Activated T-cell treated with anti-CD3 and anti-CD28 coated beads for 1 hour (primary cell): ENCODE results near the gene DOHH.

Experiments used
- DNase-seq: peaks from one replicate; pipeline ENCODE4 v3.0.0-alpha.2; 2020; ENCODE audit warnings: low read depth

Gene DOHH

DNA sequence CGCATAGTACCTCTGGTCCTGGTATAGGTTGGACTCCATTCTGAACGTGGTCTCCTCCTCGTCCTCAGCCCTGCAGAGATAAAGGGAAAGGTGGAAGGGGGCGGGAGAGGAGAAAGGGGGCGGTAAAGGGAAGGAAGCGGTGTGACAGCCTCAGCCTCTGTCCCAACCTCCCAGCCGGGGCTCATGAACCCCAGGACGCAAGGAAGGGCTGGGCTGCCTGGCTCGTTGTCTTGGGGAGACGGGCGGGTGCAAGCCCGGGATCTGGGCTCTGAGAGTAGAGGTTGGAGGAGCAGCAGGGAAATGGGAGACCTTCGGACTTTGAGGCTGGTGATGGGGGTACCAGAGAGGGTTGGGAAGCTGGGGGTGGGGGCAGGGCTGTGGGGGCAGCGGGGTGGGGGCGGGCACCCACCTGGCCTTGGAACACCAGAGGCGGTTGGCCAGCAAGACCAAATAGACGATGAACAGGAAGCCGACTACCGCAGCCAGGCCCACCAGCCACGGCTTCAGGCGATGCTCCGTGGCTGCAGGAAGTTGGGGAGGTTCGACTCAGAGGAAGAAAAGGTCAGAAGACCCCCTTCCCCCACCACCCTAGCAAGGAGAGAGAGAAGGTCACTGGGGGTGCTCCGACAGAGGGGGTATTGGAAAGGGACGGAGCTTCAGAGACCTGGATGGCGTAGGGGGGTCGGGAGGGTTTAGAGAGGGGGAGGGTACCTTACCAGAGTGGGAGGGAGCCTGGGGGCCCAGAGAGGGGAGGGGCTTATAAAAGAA lies 21.9 kb downstream of the DOHH start:
- DNase-seq, result no peak

DNA sequence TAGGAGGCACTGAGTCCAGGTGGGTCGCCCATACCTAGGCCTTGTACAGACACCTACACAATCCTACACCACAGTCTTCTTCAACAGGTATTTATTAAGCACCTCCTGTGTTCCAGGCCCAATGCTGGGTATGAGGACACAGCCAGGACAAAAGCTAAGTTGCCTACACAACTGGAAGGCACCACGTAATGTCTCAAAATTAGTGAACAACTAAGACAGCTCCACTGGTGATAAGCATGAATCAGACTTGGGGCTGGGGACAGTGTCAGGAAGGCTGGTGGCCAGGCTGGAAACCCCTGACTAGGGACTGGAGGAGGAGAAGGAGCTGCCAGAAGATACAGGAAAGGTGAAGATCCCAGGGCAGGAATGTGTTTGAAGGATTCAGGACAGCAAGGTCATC lies 22.5 kb downstream of the DOHH start:
- no peak for DNase-seq

DNA sequence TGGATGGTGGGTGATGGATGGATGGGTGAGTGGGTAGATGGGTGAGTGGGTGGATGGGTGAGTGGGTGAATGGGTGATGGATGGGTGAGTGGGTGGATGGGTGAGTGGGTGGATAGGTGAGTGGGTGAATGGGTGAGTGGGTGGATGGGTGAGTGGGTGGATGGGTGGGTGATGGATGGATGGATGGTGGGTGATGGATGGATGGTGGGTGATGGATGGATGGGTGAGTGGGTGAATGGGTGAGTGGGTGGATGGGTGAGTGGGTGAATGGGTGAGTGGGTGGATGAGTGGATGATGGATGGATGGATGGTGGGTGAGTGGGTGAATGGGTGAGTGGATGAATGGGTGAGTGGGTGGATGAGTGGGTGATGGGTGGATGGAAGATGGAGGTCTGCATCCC lies 23.0 kb downstream of the DOHH start:
- DNase-seq, result no peak

DNA sequence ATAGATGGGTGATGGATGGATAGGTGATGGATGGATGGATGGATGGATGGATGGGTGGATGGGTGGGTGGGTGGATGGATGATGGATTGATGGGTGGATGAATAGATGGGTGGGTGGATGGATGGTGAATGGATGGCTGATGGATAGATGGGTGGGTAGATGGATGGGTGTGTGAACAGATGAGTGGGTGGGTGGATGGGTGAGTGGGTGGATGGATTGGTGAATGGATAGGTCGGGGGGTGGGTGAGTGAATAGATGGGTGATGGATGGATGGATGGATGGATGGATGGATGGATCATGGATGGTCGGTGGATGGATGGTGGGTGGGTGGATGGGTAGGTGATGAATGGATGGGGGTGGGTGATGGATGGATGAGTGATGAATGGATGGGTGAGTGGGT lies 23.6 kb downstream of the DOHH start:
- no peak for DNase-seq

DNA sequence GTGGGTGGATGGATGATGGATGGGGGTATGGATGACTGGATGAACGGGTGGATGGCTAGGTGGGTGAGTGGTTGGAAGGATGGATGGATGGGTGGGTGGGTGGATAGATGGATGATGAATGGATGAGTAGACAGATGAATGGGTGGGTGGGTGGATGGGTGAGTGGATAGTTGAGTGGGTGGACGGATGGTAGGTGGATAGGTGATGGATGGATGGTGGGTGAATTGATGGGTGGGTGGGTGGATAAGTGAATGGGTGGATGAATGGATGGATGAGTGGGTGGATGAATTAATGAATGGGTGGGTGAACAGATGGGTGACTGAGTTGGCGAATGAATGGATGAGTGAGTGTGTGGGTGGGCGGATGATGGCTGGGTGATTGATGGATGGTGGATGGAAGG lies 25.0 kb downstream of the DOHH start:
- no peak for DNase-seq

DNA sequence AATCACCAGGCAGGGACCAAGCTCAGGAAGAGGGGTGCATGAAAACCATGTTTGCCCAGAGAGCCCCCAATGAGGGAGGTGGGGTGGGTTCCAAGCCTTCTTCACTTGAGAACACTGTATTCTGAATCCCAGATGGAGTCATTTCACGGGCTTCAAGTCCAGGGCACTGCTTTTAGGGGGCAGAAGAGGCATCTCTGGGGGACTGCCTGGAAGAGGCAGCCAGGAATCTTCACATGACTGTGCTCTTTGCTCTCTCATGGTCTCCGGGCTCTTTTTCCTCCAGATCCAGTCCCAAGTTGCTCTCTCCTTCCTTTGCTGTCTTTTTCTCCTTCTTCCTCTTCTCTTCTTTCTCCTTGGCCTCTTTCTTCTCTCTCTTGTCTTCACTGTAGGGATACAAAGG lies 25.9 kb downstream of the DOHH start:
- DNase-seq, result no peak

DNA sequence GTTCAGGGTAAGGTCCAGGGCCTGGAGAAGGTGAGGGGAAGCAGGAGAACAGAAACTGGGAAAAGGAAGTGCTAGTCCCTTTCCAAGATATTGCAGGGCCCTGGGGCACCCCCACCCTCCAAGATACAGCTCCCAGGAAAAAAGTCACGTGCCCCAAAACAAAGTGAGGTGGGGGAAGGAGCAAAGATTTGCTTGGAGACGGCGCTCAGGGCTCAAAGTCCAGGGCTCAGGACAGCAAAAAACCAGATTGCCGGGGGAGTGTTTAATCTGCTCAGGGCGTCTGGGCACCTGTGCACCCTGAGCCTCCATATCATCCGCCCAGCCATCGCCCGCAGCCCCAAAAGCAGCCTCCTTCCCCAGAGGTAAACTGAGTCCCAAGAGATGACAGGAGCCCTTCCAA lies 26.5 kb downstream of the DOHH start:
- no peak for DNase-seq

DNA sequence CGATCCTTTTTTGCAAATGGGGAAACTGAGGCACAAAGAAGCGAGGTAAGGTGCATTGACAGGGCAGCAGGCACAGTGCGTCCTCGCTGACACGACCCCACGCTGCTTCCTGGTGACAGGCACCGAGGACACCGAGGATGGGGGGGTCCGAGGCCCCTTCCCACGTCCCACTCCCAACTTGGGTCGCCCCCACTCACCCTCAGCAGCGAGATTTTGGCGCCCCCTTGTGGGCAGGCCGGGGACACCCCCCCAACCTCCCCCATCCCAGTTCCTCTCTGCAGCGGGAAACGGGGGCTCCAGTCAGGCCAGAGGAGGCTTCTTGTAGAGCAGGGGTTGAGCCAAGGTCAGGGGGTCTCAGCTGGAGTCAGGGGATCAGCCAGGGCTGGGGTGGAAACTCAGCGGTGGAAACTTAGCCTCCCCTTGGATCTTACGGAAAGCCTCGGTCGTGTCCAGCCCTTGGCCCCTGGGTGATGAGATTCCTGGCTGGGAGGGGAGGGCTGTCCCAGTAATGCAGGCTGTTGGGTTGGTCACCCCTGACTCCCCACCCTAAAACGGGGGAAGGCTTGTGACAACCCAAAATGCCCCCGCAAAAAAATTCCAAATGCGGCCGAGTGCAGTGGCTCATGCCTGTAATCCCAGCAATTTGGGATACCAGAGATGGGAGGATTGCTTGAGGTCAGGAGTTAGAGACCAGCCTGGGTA lies 28.4 kb downstream of the DOHH start:
- DNase-seq, result peak; percentile 37

DNA sequence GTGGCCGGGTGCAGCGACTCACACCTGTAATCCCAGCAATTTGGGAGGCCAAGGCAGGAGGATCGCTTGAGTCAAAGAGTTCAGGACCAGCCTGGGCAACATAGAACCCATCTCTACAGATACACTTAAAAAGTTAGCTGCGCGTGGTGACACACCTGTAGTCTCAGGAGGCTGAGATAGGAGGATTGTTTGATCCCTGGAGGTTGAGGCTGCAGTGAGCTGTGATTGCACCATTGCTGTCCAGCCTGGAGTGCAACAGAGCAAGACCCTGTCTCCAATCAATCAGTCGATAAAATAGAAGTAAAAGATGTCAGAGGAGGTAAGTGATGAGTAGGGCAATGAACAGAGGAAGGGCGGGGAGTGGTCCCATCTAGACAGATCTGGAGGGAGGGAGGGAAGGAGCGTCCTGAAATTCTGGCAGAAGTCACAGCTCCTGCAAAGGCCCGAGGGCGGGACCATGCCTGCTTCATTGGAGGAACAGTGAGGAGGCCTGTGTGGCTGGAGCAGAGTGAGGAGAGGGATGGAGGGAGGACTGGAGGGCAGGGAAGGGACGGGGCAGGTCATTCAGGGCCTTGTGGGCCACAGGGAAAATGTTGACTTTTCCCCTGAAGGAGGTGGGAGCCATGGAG lies 29.9 kb downstream of the DOHH start:
- DNase-seq, result no peak

DNA sequence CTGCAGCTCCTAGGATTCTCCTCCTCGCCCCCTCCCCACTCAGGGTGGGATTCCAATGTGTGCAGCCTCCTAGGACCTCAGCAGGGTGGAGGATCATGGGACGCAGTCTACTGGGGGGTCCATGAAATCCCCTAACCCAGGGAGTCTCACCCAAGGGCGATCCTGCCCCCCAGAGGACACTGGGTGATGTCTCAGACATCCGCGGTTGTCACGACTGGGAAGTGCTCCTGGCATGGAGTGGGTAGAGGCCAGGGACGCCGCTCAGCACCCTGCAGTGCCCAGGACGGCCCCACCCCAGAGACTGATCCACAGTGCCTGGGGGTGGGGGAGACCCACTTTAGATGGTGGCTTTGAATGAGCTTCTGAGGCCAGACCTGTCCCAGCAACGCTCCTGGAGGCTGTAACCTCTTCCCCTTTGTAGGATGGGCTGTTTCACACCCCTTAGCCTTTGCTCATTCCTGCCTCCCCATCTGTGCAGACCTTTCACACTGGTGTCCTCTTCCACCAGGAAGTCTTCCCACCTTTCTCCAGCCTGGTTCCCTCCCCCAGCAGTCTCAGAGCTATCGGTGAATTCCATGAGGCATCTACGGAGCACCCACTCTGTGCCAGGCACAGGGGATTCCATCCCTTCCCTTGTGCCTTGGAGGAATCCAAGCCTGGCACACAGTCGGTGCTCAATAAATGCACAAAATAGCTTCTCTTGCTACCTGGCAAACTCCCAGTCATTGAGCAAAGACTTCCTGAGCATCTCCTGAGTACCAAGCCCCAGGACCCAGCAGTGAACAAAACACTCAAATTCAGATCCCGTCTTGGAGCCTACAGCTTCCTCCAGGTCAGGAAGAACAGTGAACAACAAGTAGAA lies 30.6 kb downstream of the DOHH start:
- DNase-seq, result no peak

DNA sequence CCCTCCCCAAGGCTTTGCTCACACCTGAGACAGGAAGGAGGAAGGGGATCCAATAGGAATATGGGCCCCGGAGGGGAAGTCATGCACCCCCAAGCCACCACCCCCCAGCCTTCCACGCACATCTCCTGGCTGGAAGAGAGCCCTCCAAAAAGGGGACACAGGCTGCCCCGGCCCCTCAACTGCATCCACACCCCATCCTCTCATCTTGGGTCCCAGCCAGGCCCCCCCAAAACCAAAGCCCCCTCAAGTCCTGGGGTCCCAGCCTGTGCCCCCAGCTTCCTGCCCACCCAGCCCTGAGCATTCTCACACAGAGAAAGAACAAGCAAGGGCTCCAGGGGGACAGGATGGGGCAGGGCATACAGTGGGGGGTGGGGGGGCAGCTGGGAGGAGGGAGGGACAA lies 32.3 kb downstream of the DOHH start:
- DNase-seq, result no peak

DNA sequence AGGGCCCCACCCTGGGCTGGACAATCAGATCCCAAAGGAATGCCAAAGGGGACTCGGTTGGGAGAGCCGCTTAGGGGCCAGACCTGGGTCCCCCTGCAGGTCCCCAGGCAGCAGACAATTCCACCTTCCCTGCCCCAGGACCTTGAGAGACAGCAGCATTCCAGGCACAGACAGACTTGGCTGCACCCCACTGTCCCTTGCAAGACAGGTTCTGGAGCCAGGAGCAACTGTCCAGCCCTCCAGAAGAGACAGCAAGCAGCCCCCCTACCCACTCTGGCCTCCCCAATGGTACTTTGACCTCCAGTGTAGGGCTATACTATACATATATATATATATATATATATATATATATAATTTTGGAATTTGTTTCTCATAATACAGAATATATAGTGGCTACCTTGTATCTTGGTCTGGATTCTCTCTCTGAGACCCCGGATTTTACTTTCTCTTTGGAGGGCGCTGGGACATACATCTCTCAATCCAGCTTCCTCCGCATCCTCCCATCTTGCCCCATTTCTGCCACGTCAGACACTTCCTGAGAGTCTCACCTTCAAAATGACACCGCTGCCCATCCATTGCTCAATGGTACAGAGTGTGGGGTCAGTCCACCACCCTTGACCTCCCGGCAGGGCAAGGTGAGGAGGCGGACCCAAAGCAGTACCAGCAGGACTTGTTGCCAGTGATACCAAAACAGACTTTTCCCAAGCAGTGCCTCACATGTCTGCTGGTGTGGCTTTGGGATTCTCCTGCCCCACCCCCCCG lies 32.9 kb downstream of the DOHH start:
- DNase-seq, result no peak

DNA sequence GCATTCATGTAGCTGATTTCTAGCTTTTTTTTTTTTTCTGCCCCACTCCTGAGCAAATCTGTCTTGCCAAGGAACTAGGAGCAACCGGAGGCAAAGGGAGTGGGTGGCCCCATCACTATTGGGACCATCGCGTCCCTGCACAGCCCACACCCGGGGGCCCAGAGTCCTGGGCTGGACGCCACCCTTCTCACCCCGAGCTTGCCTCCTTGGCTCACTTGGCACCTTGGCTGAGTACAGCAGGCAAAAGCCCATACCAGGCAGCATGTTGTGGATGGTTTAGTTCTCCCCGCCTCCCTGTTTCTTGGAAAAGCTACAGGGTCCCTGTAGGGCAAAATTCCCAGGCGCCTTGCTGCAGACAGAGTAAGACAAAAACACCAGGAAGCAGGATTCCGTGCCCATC lies 33.8 kb downstream of the DOHH start:
- no peak for DNase-seq

DNA sequence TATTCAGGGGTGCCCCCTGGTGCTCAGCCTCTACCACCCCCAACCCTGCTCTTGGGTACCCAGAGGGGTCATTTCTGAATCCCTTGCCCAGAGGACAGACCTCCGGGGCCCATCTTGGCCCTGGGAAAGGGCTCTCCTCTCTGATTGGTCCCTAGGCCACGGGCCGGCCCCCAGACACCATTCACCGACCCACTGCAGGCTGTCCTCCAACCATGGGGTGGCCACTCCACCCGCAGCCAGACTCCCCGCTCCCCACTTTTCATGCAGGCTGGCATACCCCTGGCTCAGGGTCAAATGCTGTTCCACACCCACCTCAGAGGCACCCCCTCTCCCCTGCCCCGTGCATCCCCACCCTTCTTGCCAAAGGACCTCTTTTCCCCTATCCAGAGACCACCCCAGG lies 34.9 kb downstream of the DOHH start:
- DNase-seq, result no peak

DNA sequence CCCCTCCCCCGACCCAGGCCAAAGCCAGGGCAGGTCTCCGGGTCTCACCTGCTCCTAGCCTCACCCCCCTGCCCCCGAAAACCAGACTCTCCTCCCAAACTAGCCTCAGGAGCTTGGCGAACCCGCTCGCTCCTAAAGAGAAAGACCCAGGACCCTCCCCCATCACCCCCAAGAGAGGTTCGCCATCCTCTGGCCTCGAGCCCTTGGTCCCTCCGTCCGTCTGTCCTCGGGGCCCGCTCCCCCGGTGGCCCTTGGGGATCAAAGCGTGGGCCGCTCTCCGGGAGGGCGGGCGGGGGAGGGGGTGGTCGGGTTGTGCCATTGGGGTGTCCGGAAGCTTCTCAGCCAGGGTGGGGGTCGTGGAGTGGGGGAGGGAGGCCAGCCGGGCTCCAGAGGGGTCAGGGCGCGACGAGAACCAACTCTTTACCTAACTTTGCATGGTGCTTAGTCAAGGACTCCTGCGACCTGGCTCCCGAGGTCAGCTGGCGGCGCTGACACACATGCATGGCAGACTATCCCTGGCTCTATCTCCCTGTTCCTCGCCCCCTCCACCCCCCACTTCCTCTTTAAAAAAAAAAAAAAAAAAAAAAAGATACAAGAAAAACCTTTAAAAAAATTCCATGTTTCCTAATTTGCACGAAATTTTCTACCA lies 35.8 kb downstream of the DOHH start:
- no peak for DNase-seq

DNA sequence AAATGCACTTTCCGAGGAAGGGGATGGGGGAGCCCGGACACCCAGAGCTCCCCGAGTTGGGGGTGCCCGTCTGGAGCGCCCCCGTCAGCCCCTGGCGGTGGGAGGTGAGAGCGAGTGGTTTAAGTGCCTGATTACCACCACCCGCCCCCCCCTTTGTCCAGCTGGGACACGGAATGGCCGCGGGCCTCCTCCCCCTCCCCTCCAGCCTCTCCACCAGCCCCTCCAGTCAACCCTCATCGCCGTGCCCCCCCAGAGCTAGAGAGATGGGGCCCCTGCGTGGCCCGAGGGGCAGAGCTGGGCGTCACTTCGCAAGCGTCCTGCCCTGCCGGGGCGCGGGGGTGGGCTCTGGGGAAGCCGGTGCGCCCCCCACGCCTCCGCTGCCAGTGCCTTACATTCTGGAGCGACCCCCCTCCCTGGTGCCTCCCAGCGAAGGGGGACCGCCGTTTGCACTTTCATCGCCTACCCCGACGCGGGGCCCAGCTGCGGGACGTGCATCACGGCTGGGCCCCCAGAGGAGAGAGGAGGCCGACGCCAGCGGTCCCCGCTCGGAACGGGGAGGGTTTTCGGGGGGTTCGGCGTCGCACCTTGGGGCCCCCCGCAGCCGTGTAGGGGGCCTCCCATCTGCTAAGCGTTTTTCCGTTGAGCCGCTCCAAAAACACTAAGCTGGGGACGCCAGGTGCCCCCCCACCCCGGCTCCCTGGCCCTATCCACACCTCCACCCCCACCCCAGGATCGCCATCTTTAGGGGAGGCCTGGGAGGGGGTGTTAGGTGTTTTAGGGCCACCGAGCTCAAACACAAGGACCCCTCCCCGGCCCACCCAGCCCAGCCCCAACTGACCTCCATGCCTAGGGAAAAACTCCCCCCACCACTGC lies 36.5 kb downstream of the DOHH start:
- DNase-seq, result no peak

DNA sequence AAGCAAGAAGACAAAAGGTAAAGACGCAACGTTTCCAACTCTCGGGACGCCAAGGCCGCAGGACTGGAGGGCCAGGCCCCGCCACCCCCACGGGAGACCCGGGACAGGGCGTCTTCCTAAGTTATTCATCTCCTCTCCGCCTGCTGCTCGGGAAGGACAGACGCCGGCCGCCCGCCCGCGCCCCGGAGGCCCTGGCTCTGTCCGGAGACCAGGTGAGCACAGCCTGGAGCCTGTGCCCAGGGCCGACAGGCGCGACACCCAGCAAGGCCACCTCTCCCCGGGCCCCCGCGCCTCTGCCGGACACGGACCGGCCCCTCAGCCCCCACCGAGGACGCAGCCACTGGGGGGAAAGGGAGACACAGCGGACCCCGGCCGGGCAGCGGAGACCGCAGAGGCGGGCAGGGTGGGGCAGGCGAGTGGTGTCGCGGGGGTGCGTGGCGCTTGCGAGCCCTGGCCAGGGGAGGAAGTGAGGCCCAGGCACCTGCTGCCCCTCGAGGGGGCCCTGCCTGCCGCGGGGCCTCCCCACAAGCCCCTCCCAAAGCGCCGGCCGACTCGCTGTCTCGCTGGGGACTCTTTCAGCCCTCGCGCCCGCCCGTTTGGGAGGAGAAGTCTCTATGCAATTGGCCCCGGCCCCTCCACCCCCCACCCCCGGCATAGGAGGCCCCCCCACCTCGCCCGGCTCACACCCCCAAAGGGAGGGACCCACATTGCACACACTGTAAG lies 37.3 kb downstream of the DOHH start:
- no peak for DNase-seq

DNA sequence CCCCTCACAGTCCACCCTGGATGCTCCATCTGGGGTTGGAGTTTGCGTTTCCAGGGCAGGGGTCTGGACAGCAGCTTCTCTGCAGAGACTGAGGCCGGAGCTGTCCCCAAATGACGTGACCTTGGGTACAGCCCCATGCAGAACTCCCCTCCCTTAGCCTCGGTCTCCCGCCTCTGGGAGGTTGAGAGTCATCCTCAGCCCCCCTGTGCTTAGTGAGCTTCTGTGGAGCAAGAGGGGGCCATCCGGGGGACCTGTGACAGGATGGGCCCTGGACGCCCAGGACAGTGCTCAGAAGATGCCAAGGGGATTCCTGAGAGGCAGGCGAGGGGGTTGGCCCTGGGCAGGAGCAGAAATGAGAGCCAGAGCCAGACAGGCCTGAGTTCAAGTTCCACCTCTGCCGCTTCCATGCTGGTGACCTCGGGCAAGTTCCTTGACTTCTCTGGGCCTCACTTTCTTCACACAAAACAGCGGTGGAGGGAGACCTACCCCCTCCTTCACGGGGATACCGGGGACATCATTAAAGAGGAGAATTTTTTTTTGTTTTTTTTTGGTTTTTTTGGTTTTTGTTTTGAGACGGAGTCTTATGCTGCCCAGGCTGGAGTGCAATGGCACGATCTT lies 40.4 kb downstream of the DOHH start:
- no peak for DNase-seq
